Panc1 (cell line): ENCODE results near the gene RNASEH2B. TPM values are rescaled to one million over a fixed set of nuclear protein-coding genes. Genes with fewer than 3 reads are reported as not detected.

Source experiments
- ATAC-seq: fragments of 200-7000 bp; cut with Tn5 transposase; 2 replicates; pipeline ENCODE4 v1.9.1; 2020; ENCODE audit warnings: mild to moderate bottlenecking, moderate library complexity
- BruUV-seq: library from RNA; stranded (reverse); fragments of 400-500 nt; replicated peaks from 2 replicates; lab custom pipeline; 2021; lab: Mats Ljungman, UMichigan
- CTCF ChIA-PET: fragments of 300-600 bp; sonication (Branson Sonifier 250); formaldehyde crosslinking; loops from one replicate; lab custom pipeline; 2022; ENCODE audit warnings: antibody characterized with exemption; lab: Charles Lee
- POLR2A ChIA-PET: fragments of 300-600 bp; sonication (Branson Sonifier 250); formaldehyde crosslinking; loops from one replicate; lab custom pipeline; 2022; ENCODE audit warnings: antibody characterized with exemption; lab: Charles Lee
- DNase-seq: peaks from one replicate; pipeline ENCODE4 v3.0.0-alpha.2; 2010; ENCODE audit warnings: low read depth, low spot score
- H3K27ac ChIP-seq: 2 replicates; pipeline ENCODE4 v1.5.1; 2011; ENCODE audit warnings: mild to moderate bottlenecking, low read length, inconsistent platforms
- H3K27me3 ChIP-seq: fragments of 200-500 bp; sonication (Bioruptor generic); 2 replicates; pipeline ENCODE4 v1.6.0; 2014; ENCODE audit warnings: low read length, inconsistent platforms; ENCODE audit not compliant: control insufficient read depth, insufficient read depth
- H3K36me3 ChIP-seq: fragments of 200-500 bp; sonication (Bioruptor generic); 2 replicates; pipeline ENCODE4 v1.5.1; 2014; ENCODE audit warnings: inconsistent platforms, mild to moderate bottlenecking, low read length, moderate library complexity; ENCODE audit not compliant: control insufficient read depth, insufficient read depth
- H3K4me1 ChIP-seq: 2 replicates; pipeline ENCODE4 v1.5.1; 2011; ENCODE audit warnings: inconsistent platforms, mild to moderate bottlenecking, low read length, moderate library complexity; ENCODE audit not compliant: control insufficient read depth, insufficient read depth
- H3K4me3 ChIP-seq, 2 experiments: 2 replicates each; pipeline ENCODE4 v1.5.1; 2011 to 2012; ENCODE audit warnings: low read depth in 2 of 2, low read length in 2 of 2, mild to moderate bottlenecking in 2 of 2, inconsistent platforms in 1 of 2, moderate library complexity in 1 of 2
- H3K9me3 ChIP-seq: fragments of 200-500 bp; sonication (Bioruptor generic); 2 replicates; pipeline ENCODE4 v1.5.1; 2014; ENCODE audit warnings: low read depth, mild to moderate bottlenecking, inconsistent platforms, low read length, moderate library complexity; ENCODE audit not compliant: control insufficient read depth, insufficient read depth
- POLR2AphosphoS5 ChIP-seq: IDR thresholded peaks from 2 replicates; pipeline ENCODE4 v1.6.1; 2012; ENCODE audit warnings: mild to moderate bottlenecking, low read depth, low read length, moderate library complexity
- SIN3A ChIP-seq: IDR thresholded peaks from 2 replicates; pipeline ENCODE4 v1.6.1; 2012; ENCODE audit warnings: low read depth, mild to moderate bottlenecking, low read length, moderate library complexity, borderline replicate concordance; ENCODE audit not compliant: insufficient read depth
- TCF7L2 ChIP-seq: IDR thresholded peaks from 2 replicates; pipeline ENCODE4 v1.6.1; 2011; ENCODE audit warnings: mild to moderate bottlenecking, low read depth, low read length, inconsistent platforms
- in situ Hi-C: cut with HindIII; loops from 2 replicates; pipeline ENCODE4 v1.10.0; 2016; ENCODE audit warnings: low sequenced_read_pairs, low pct_unique_long_range_greater_than_20kb
- intact Hi-C: fragments of 100-400 bp; cut with micrococcal nuclease; formaldehyde crosslinking; loops from one replicate; pipeline ENCODE4 v1.10.0; 2022; ENCODE audit not compliant: unreplicated experiment
- total RNA-seq: library from RNA; stranded (reverse); gene quantifications from one replicate; pipeline ENCODE4 v1.2.1, GENCODE V29; 2021; ENCODE audit not compliant: unreplicated experiment
- TF ChIP-seq, protein P1 (sequence below), 2 experiments: IDR thresholded peaks; 2 replicates each; pipeline ENCODE4 v1.6.1; 2011 to 2012; ENCODE audit warnings: low read depth in 2 of 2, control low read depth in 1 of 2, low read length in 1 of 2, mild to moderate bottlenecking in 1 of 2, moderate library complexity in 1 of 2; ENCODE audit not compliant: insufficient read depth in 1 of 2
- TF ChIP-seq, protein P2 (sequence below): fragments of 450-650 bp; IDR thresholded peaks from 2 replicates; pipeline ENCODE4 v1.5.1; 2017; ENCODE audit warnings: mild to moderate bottlenecking

Gene RNASEH2B
- total RNA-seq, 1 experiment from 2014 or later, result 37.8 TPM

DNA sequence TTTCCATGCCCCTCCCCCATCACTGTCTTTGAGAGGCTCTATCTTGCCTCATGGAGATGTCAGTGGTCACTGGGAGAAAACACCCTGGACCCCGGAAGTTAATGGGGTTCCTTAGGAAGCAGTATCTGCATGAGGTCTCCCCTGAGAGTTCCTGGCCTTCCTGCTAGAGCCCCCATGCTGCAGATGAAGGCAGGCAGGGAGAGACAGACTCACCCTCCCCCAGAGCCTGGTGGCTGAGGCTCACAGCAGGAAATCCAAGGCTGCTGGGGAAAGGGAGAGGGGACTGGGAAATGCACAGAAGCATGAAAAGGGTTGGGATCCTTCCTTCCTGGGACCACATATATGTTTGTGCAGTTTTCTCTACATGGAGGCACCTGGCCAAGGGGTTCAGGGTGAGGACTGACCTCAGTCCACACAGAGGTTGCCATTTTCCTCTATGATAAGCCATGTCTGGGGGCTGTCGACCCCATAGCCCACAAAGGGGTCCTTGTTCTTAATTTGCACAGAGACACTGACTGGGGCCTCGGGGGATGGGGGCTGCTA is 95.4 kb downstream of the RNASEH2B start:
- no TSS peak for BruUV-seq
- no peak for ATAC-seq
- in situ Hi-C loops, result no loop called here

DNA sequence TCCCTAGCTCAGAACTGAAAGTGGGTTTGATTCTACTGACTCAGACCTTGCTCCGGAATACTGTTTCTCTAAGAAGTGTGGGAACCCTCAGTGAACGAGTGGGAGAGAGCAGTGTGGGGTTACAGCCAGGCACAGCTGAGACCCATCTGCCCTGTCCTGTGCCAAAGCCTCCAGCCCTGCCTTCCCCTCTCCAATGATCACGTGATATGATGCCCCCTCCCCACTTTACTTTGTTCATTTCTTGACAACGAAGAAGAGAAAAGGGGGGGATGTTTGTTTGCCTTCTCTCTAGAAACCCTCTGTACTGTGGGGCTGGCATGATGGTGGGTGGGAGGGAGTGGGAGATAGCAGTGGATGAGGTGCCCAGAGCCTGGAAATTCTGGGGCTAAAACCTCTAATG is 96.0 kb downstream of the RNASEH2B start:
- no TSS peak for BruUV-seq
- ATAC-seq (no peak), DNase-seq (no peak)
- ChIA-PET CTCF (no interaction called here), POLR2A (interaction anchor here (0.6 kb wide), 1 partner anchor 15 kb away, joined by 3 read pairs; no protein-coding TSS in a partner anchor)
- Histone ChIP-seq H3K9me3 (no peaks in the 10 kb centered on the region), H3K4me3 (no peak overlapping the region), H3K27me3 (no peaks in the 10 kb centered on the region), H3K27ac (no peak overlapping the region), H3K4me1 (no peaks in the 10 kb centered on the region), H3K36me3 (no peaks in the 10 kb centered on the region)
- intact Hi-C loops (no loop called here), in situ Hi-C loops (no loop called here)
- TF ChIP-seq TCF7L2, result no peak
- TF ChIP-seq SIN3A, result no peak
- TF ChIP-seq, protein P1, sequence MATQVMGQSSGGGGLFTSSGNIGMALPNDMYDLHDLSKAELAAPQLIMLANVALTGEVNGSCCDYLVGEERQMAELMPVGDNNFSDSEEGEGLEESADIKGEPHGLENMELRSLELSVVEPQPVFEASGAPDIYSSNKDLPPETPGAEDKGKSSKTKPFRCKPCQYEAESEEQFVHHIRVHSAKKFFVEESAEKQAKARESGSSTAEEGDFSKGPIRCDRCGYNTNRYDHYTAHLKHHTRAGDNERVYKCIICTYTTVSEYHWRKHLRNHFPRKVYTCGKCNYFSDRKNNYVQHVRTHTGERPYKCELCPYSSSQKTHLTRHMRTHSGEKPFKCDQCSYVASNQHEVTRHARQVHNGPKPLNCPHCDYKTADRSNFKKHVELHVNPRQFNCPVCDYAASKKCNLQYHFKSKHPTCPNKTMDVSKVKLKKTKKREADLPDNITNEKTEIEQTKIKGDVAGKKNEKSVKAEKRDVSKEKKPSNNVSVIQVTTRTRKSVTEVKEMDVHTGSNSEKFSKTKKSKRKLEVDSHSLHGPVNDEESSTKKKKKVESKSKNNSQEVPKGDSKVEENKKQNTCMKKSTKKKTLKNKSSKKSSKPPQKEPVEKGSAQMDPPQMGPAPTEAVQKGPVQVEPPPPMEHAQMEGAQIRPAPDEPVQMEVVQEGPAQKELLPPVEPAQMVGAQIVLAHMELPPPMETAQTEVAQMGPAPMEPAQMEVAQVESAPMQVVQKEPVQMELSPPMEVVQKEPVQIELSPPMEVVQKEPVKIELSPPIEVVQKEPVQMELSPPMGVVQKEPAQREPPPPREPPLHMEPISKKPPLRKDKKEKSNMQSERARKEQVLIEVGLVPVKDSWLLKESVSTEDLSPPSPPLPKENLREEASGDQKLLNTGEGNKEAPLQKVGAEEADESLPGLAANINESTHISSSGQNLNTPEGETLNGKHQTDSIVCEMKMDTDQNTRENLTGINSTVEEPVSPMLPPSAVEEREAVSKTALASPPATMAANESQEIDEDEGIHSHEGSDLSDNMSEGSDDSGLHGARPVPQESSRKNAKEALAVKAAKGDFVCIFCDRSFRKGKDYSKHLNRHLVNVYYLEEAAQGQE (IDR thresholded peaks at IDR 0.05; ENCODE audit: insufficient read depth in 1 of 2, low read depth in 2 of 2, low read length in 1 of 2), result no peak
- no peak for TF ChIP-seq POLR2AphosphoS5
- TF ChIP-seq, protein P2, sequence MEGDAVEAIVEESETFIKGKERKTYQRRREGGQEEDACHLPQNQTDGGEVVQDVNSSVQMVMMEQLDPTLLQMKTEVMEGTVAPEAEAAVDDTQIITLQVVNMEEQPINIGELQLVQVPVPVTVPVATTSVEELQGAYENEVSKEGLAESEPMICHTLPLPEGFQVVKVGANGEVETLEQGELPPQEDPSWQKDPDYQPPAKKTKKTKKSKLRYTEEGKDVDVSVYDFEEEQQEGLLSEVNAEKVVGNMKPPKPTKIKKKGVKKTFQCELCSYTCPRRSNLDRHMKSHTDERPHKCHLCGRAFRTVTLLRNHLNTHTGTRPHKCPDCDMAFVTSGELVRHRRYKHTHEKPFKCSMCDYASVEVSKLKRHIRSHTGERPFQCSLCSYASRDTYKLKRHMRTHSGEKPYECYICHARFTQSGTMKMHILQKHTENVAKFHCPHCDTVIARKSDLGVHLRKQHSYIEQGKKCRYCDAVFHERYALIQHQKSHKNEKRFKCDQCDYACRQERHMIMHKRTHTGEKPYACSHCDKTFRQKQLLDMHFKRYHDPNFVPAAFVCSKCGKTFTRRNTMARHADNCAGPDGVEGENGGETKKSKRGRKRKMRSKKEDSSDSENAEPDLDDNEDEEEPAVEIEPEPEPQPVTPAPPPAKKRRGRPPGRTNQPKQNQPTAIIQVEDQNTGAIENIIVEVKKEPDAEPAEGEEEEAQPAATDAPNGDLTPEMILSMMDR, result no peak

More for the DNA sequence above, 95.4 kb downstream of the RNASEH2B start:
- DNase-seq, result no peak
- TF ChIP-seq, protein P1 (IDR thresholded peaks at IDR 0.05; ENCODE audit: insufficient read depth in 1 of 2, low read depth in 2 of 2, low read length in 1 of 2), result no peak
- TF ChIP-seq TCF7L2 (no peak), POLR2AphosphoS5 (no peak), SIN3A (no peak)
- TF ChIP-seq, protein P2, result no peak
- intact Hi-C loops, result no loop called here
- H3K27me3 ChIP-seq, result no peaks in the 10 kb centered on the region
- ChIA-PET CTCF (no interaction called here), POLR2A (interaction anchor here (0.6 kb wide), 1 partner anchor 16 kb away, joined by 3 read pairs; no protein-coding TSS in a partner anchor)
- H3K9me3 ChIP-seq, result no peaks in the 10 kb centered on the region
- H3K4me1 ChIP-seq, result no peaks in the 10 kb centered on the region
- no peak overlapping the region for H3K27ac ChIP-seq
- no peaks in the 10 kb centered on the region for H3K36me3 ChIP-seq
- H3K4me3 ChIP-seq, result no peak overlapping the region
